CD4-positive, alpha-beta T cell (primary cell): ENCODE measurements around the gene CLEC2B. TPM values are rescaled to one million over a fixed set of nuclear protein-coding genes. Genes with fewer than 3 reads are reported as not detected.

Experiments
- ATAC-seq: fragments of 200-7000 bp; cut with Tn5 transposase; one replicate; pipeline ENCODE4 v1.10.0; 2022; ENCODE audit warnings: mild to moderate bottlenecking; ENCODE audit not compliant: poor library complexity
- CTCF ChIA-PET: fragments of 350-600 bp; sonication (Branson Sonifier 250); formaldehyde crosslinking; loops from one replicate; lab custom pipeline; 2021; ENCODE audit warnings: antibody characterized with exemption, inconsistent platforms; lab: Charles Lee
- POLR2A ChIA-PET: fragments of 350-600 bp; sonication (Branson Sonifier 250); formaldehyde crosslinking; loops from one replicate; lab custom pipeline; 2021; ENCODE audit warnings: antibody characterized with exemption, inconsistent platforms; lab: Charles Lee
- DNase-seq, 14 experiments: peaks; one replicate each; pipeline ENCODE4 v3.0.0-alpha.2; 2013 to 2020; ENCODE audit warnings: mixed read lengths in 2 of 14
- H3K27ac ChIP-seq, 2 donors: one replicate each; pipeline versions ENCODE4 v1.5.1 to v1.7.0; 2013; ENCODE audit warnings: low read length in 2 of 2, low read depth in 1 of 2, mild to moderate bottlenecking in 1 of 2
- H3K27me3 ChIP-seq, 2 experiments: 1 replicate in 1 of 2; 2 replicates in 1 of 2; pipeline versions ENCODE4 v1.6.1 to v1.7.0; 2013; ENCODE audit warnings: low read length in 2 of 2, control low read depth in 1 of 2, mild to moderate bottlenecking in 1 of 2, moderate library complexity in 1 of 2; ENCODE audit not compliant: insufficient read depth in 2 of 2, control insufficient read depth in 1 of 2
- H3K36me3 ChIP-seq: one replicate; pipeline ENCODE4 v1.6.1; 2013; ENCODE audit warnings: low read length, control low read depth; ENCODE audit not compliant: insufficient read depth
- H3K4me1 ChIP-seq: one replicate; pipeline ENCODE4 v1.6.1; 2013; ENCODE audit warnings: low read length, control low read depth; ENCODE audit not compliant: insufficient read depth
- H3K4me3 ChIP-seq: one replicate; pipeline ENCODE4 v1.5.1; 2013; ENCODE audit warnings: mild to moderate bottlenecking, low read length, moderate library complexity
- H3K9me3 ChIP-seq, 2 experiments: 1 replicate in 1 of 2; 2 replicates in 1 of 2; pipeline versions ENCODE4 v1.6.1 to v1.7.0; 2013; ENCODE audit warnings: low read length in 2 of 2, mild to moderate bottlenecking in 2 of 2, control low read depth in 1 of 2, moderate library complexity in 1 of 2; ENCODE audit not compliant: control insufficient read depth in 1 of 2, insufficient read depth in 1 of 2
- H3K27ac Mint-ChIP-seq: one replicate; pipeline ENCODE4 v1.8.0; 2020; ENCODE audit warnings: mixed read lengths
- H3K27me3 Mint-ChIP-seq: one replicate; pipeline ENCODE4 v1.8.0; 2021; ENCODE audit warnings: mixed read lengths
- H3K36me3 Mint-ChIP-seq: one replicate; pipeline ENCODE4 v1.8.0; 2021; ENCODE audit warnings: low read depth, mixed read lengths
- H3K4me1 Mint-ChIP-seq: one replicate; pipeline ENCODE4 v1.8.0; 2021; ENCODE audit warnings: low read depth, mixed read lengths
- H3K4me3 Mint-ChIP-seq: one replicate; pipeline ENCODE4 v1.8.0; 2020; ENCODE audit warnings: mild to moderate bottlenecking, mixed read lengths
- H3K9me3 Mint-ChIP-seq: one replicate; pipeline ENCODE4 v1.8.0; 2020; ENCODE audit warnings: mixed read lengths
- CTCF ChIP-seq: fragments of 200-600 bp; IDR thresholded peaks from one replicate; pipeline ENCODE4 v1.8.0; 2022; ENCODE audit warnings: antibody characterized with exemption, mild to moderate bottlenecking
- intact Hi-C, 2 experiments: fragments of 100-400 bp; cut with DNase I in 1 of 2; cut with micrococcal nuclease in 1 of 2; formaldehyde crosslinking; loops; one replicate each; pipeline versions ENCODE4 v1.15.1 to v1.9.0; 2023 to 2025; cut with DNase I, micrococcal nuclease
- total RNA-seq, 174 experiments: library from RNA in 2 of 174; stranded (reverse) in 2 of 174; gene quantifications; one replicate each; pipeline ENCODE4 v1.2.3 and lab custom pipeline; 2021 to 2026

The CLEC2B gene
- total RNA-seq, 2 experiments from 2014 or later, result 152 to 155 TPM

GRCh38 chr12:9888665-9889273 is 19.6 kb upstream of the CLEC2B start:
- Mint-ChIP-seq H3K27me3 (no peaks in the 10 kb centered on the region), H3K9me3 (no peaks in the 10 kb centered on the region), H3K4me1 (peaks cover 10% of the 10 kb centered on the region), H3K27ac (no peak overlapping the region), H3K4me3 (no peak overlapping the region), H3K36me3 (no peaks in the 10 kb centered on the region)
- Histone ChIP-seq H3K4me3 (no peak overlapping the region), H3K9me3 (no peaks in the 10 kb centered on the region), H3K4me1 (peaks cover 5% of the 10 kb centered on the region), H3K36me3 (no peaks in the 10 kb centered on the region), H3K27me3 (no peaks in the 10 kb centered on the region), H3K27ac (no peak overlapping the region)
- no peak for TF ChIP-seq CTCF
- intact Hi-C loops, result no loop called here
- CTCF ChIA-PET, result no interaction called here
- no peak for ATAC-seq
- POLR2A ChIA-PET, result no interaction called here
- DNase-seq, result peak in 1 of 14 experiments; percentile 46

GRCh38 chr12:9883175-9883574 is 14.0 kb upstream of the CLEC2B start:
- no peaks in the 10 kb centered on the region for H3K36me3 Mint-ChIP-seq
- ChIA-PET POLR2A (no interaction called here), CTCF (no interaction called here)
- no peak overlapping the region for H3K27ac ChIP-seq
- H3K36me3 ChIP-seq, result no peaks in the 10 kb centered on the region
- H3K4me3 Mint-ChIP-seq, result no peak overlapping the region
- DNase-seq, result no peak
- TF ChIP-seq CTCF, result no peak
- peaks cover 8% of the 10 kb centered on the region for H3K4me1 Mint-ChIP-seq
- H3K27ac Mint-ChIP-seq, result no peak overlapping the region
- no peak for ATAC-seq
- H3K27me3 ChIP-seq, result no peaks in the 10 kb centered on the region
- no peaks in the 10 kb centered on the region for H3K9me3 ChIP-seq
- H3K9me3 Mint-ChIP-seq, result no peaks in the 10 kb centered on the region
- H3K27me3 Mint-ChIP-seq, result no peaks in the 10 kb centered on the region
- H3K4me1 ChIP-seq, result no peaks in the 10 kb centered on the region
- H3K4me3 ChIP-seq, result no peak overlapping the region
- intact Hi-C loops, result no loop called here

DNA sequence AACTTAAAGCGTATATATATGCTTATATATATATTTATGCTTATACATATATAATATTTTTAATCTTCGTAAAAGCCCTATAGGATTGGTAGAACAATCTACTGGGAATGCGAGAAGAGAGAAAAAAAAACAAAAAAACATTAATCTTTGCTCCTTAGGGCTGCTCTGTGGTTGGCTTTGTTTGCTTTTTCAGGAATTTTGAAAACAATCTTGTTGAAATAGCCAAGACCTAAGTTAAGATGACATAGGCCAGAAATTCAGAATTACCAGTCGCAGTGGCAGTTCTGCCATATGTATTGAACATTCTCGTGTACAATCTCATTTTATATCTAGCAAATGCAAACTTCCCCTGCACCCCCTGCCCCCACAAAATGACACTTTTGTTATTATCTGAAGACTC is 12.8 kb upstream of the CLEC2B start:
- ChIA-PET CTCF (no interaction called here), POLR2A (no interaction called here)
- DNase-seq (no peak), ATAC-seq (no peak)
- Mint-ChIP-seq H3K4me3 (no peak overlapping the region), H3K36me3 (no peaks in the 10 kb centered on the region), H3K27ac (no peak overlapping the region), H3K4me1 (peaks cover 8% of the 10 kb centered on the region), H3K27me3 (no peaks in the 10 kb centered on the region), H3K9me3 (no peaks in the 10 kb centered on the region)
- Histone ChIP-seq H3K9me3 (no peaks in the 10 kb centered on the region), H3K27me3 (no peaks in the 10 kb centered on the region), H3K4me1 (no peaks in the 10 kb centered on the region), H3K36me3 (no peaks in the 10 kb centered on the region), H3K4me3 (no peak overlapping the region), H3K27ac (no peak overlapping the region)
- intact Hi-C loops, result no loop called here
- no peak for TF ChIP-seq CTCF
